Fibroblast of skin of left quadriceps (primary cell): Measurements from ENCODE around the gene OTOA.
"Not testable (repeated sequence)": the region's sequence is repeated elsewhere in the genome, so short reads cannot be mapped to it uniquely, and the experiment has no call there.

Experiments
- DNase-seq, 2 experiments: peaks; one replicate each; pipeline ENCODE4 v3.0.0-alpha.2; 2013; ENCODE audit warnings: low read depth in 2 of 2

Gene OTOA

GRCh38 chr16:21663889-21664647 lies at the start of gene OTOA:
OTOA (plus strand) TSS chr16:21663968; CDS start chr16:21678515, 14,547 bp downstream.
- DNase-seq = no peak

- no peak for DNase-seq
These were observed 48.9 kb upstream of the OTOA start for GRCh38 chr16:21614896-21615295.

- DNase-seq = no peak
These were observed 46.2 kb upstream of the OTOA start for GRCh38 chr16:21617607-21618006.

GRCh38 chr16:21618281-21618680 lies 45.5 kb upstream of the OTOA start:
- no peak for DNase-seq

- no peak for DNase-seq
These were observed 43.9 kb upstream of the OTOA start for GRCh38 chr16:21619765-21620425.

GRCh38 chr16:21620592-21620991 lies 43.2 kb upstream of the OTOA start:
- no peak for DNase-seq

GRCh38 chr16:21622545-21622944 lies 41.2 kb upstream of the OTOA start:
- DNase-seq = no peak

GRCh38 chr16:21625026-21625425 lies 38.7 kb upstream of the OTOA start:
- no peak for DNase-seq

- DNase-seq = peak; percentile 88 to 89
These were observed 37.0 kb upstream of the OTOA start for GRCh38 chr16:21626659-21627277.

GRCh38 chr16:21628121-21628726 lies 35.5 kb upstream of the OTOA start:
- no peak for DNase-seq

- no peak for DNase-seq
These were observed 35.0 kb upstream of the OTOA start for GRCh38 chr16:21628772-21629171.

- not testable (repeated sequence) for DNase-seq
These were observed 33.9 kb upstream of the OTOA start for GRCh38 chr16:21629616-21630539.

GRCh38 chr16:21630866-21631265 lies 32.9 kb upstream of the OTOA start:
- DNase-seq = not testable (repeated sequence)

- not testable (repeated sequence) for DNase-seq
These were observed 32.4 kb upstream of the OTOA start for GRCh38 chr16:21631376-21631775.

- DNase-seq = not testable (repeated sequence)
These were observed 31.7 kb upstream of the OTOA start for GRCh38 chr16:21631951-21632575.

GRCh38 chr16:21634216-21634615 lies 29.6 kb upstream of the OTOA start:
- DNase-seq = no peak

- DNase-seq = not testable (repeated sequence)
These were observed 28.1 kb upstream of the OTOA start for GRCh38 chr16:21635694-21636093.

GRCh38 chr16:21637032-21637968 lies 26.5 kb upstream of the OTOA start:
- DNase-seq = no peak

- DNase-seq = peak; percentile 13 to 21
These were observed 25.2 kb upstream of the OTOA start for GRCh38 chr16:21638573-21638975.

GRCh38 chr16:21639493-21639892 lies 24.3 kb upstream of the OTOA start:
- no peak for DNase-seq
